Lung (tissue), 12 donors: Measurements from ENCODE around the gene CUL7. TPM values are rescaled to one million over a fixed set of nuclear protein-coding genes. Genes with fewer than 3 reads are reported as not detected.

Source experiments
- ATAC-seq: fragments of 200-7000 bp; cut with Tn5 transposase; one replicate; pipeline ENCODE4 v1.9.1; 2020; ENCODE audit warnings: moderate number of reproducible peaks; ENCODE audit not compliant: insufficient read depth, low FRiP score
- DNase-seq, 3 donors: peaks; one replicate each; pipeline ENCODE4 v3.0.0-alpha.2; 2013 to 2017
- H3K27ac ChIP-seq, 2 donors: one replicate each; pipeline ENCODE4 v1.5.1; 2013; ENCODE audit warnings: mild to moderate bottlenecking in 2 of 2, moderate library complexity in 2 of 2, control low read depth in 1 of 2, inconsistent platforms in 1 of 2, low read depth in 1 of 2, low read length in 1 of 2
- H3K27me3 ChIP-seq, 3 donors: one replicate each; pipeline ENCODE4 v1.5.1; 2013; ENCODE audit warnings: low read length in 2 of 3; ENCODE audit not compliant: control insufficient read depth in 3 of 3, insufficient read depth in 3 of 3
- H3K36me3 ChIP-seq, 4 donors: one replicate each; pipeline ENCODE4 v1.5.1; 2013; ENCODE audit warnings: low read length in 4 of 4, mild to moderate bottlenecking in 1 of 4, moderate library complexity in 1 of 4; ENCODE audit not compliant: control insufficient read depth in 4 of 4, insufficient read depth in 4 of 4
- H3K4me1 ChIP-seq, 5 donors: one replicate each; pipeline ENCODE4 v1.5.1; 2013; ENCODE audit warnings: low read length in 5 of 5, mild to moderate bottlenecking in 2 of 5, moderate library complexity in 1 of 5; ENCODE audit not compliant: control insufficient read depth in 5 of 5, insufficient read depth in 5 of 5
- H3K4me3 ChIP-seq: one replicate; pipeline ENCODE4 v1.5.1; 2013; ENCODE audit warnings: mild to moderate bottlenecking, control low read depth, moderate library complexity
- H3K9ac ChIP-seq, 2 donors: one replicate each; pipeline ENCODE4 v1.5.1; 2013; ENCODE audit warnings: low read length in 2 of 2, control low read depth in 1 of 2; ENCODE audit not compliant: insufficient read depth in 1 of 2
- H3K9me3 ChIP-seq, 4 donors: one replicate each; pipeline ENCODE4 v1.5.1; 2013; ENCODE audit warnings: low read length in 3 of 4, mild to moderate bottlenecking in 1 of 4, moderate library complexity in 1 of 4; ENCODE audit not compliant: control insufficient read depth in 4 of 4, insufficient read depth in 3 of 4
- CTCF ChIP-seq: IDR thresholded peaks from 2 replicates; pipeline ENCODE4 v1.5.1; 2012; ENCODE audit warnings: mild to moderate bottlenecking; ENCODE audit errors: control extremely low read depth, extremely low read depth
- WGBS, 2 donors: extraction: QIAGEN DNeasy Blood & Tissue Kit; methylation state at CpG; one replicate each; pipeline ENCODE4 v1.1.7; 2013; 5-methylcytosine and 5-hydroxymethylcytosine counted together
- polyA plus RNA-seq, 2 donors: library from polyadenylated mRNA; stranded (reverse); fragments of 200-250 nt; gene quantifications; one replicate each; pipeline ENCODE4 v1.2.1, GENCODE V29; 2013
- total RNA-seq, 2 donors: library from RNA; depleted of rRNA in 1 of 2; stranded (reverse); fragments of >200 nt in 1 of 2; gene quantifications; one replicate each; pipeline ENCODE4 v1.2.1, GENCODE V29; 2014 to 2021
- donor health status: control.
- donor health status: control.
- donor health status: Bipolar disorder and iron deficiency.
- donor health status: healthy.
- donor health status: DM: yes; HTN: yes; CAD: no.

The CUL7 gene
- total and polyA plus RNA-seq, 4 donors, result 8.2 to 23.6 (median 15.2) TPM

- H3K27me3 ChIP-seq, result no peaks in the 10 kb centered on the region
- no peak overlapping the region for H3K27ac ChIP-seq
- H3K9ac ChIP-seq, result no peak overlapping the region
- H3K4me1 ChIP-seq, result peaks cover 11 to 45% (median 15%) of the 10 kb centered on the region in 5 donors
- 91% methylated on average over 8 of the region's 8 CpGs for WGBS, 2 donors
- H3K4me3 ChIP-seq, result no peak overlapping the region
- DNase-seq (no peak), ATAC-seq (no peak)
- no peak for TF ChIP-seq CTCF
- H3K36me3 ChIP-seq, result peaks cover 0 to 16% (median 12%) of the 10 kb centered on the region in 4 donors
- H3K9me3 ChIP-seq, result no peaks in the 10 kb centered on the region
Measured at GRCh38 chr6:43055966-43056365, 2.3 kb upstream of the CUL7 start.

GRCh38 chr6:43054206-43054943, 724 bp upstream of the CUL7 start:
- WGBS, 2 donors, result 69 to 71% methylated on average over 17 of the region's 17 CpGs
- Histone ChIP-seq H3K9ac (peak overlapping the region; percentile 60 to 87), H3K4me3 (no peak overlapping the region), H3K27me3 (no peaks in the 10 kb centered on the region), H3K9me3 (no peaks in the 10 kb centered on the region), H3K36me3 (peaks cover 0 to 28% (median 24%) of the 10 kb centered on the region in 4 donors), H3K4me1 (peaks cover 5 to 39% (median 10%) of the 10 kb centered on the region in 5 donors), H3K27ac (peak overlapping the region; percentile 87 to 96)
- DNase-seq, result peak in 1 of 3 donors; percentile 12
- ATAC-seq, result no peak
- no peak for TF ChIP-seq CTCF

GRCh38 chr6:43052842-43053544, 658 bp downstream of the CUL7 start:
- Histone ChIP-seq H3K4me1 (peaks cover 0 to 31% (median 7%) of the 10 kb centered on the region in 5 donors), H3K27me3 (no peaks in the 10 kb centered on the region), H3K4me3 (peak overlapping the region; percentile 75), H3K36me3 (peaks cover 0 to 35% (median 26%) of the 10 kb centered on the region in 4 donors), H3K27ac (peak overlapping the region; percentile 87 to 96), H3K9ac (peak overlapping the region; percentile 66 to 87), H3K9me3 (no peaks in the 10 kb centered on the region)
- DNase-seq (peak in 2 of 3 donors; percentile 44 to 45), ATAC-seq (peak; percentile 2)
- no peak for TF ChIP-seq CTCF
- WGBS, 2 donors, result 13 to 22% methylated on average over 22 of the region's 22 CpGs
